ENCODE measurements around the gene CMTR1. TPM values are rescaled to one million over a fixed set of nuclear protein-coding genes. Genes with fewer than 3 reads are reported as not detected.

CMTR1 gene
- total and polyA plus RNA-seq, 10 of the 15 experiments (the other 5 are each of a cell fraction or from before 2014, with no cell fraction given) = 2.7 to 67.0 (median 46.2) TPM

DNA sequence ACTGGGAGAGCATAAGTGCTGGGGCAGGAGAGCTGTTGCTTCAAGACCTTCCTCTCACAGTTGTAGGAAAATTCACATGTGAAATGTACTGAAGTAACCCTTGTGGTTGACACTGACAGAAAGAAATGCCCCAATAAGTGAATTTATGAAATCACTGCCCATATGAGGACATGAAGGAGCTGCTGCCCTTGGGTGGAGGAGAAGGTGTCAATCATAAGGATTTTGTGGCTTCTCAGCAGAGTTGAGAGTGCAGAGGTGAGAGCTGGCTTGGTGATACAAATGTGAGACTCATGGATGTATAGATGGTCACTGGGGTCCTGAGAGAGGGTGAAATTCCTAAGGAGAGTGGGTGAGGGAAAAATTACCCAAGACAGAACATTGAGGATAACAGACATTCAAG lies 33.9 kb upstream of the CMTR1 start:
- ChIA-PET RAD21 (ENCODE audit: unreplicated experiment) (no interaction called here), CTCF (interaction anchor here (0.6 to 1.1 kb wide), 2 partner anchors 30 to 293 kb away, joined by 3 to 4 read pairs; no protein-coding TSS in a partner anchor), POLR2A (no interaction called here), SMC1A (ENCODE audit: uncharacterized antibody, unreplicated experiment) (interaction anchor here (0.6 to 1.0 kb wide), 2 partner anchors 54 to 74 kb away, joined by 3 read pairs; no protein-coding TSS in a partner anchor)
- Histone ChIP-seq H3K27me3 (replicated peaks in 1 of 2; ENCODE audit: control insufficient read depth in 2 of 2, insufficient read depth in 2 of 2, low read length in 1 of 2) (no peaks in the 10 kb centered on the region), H3K4me2 (ENCODE audit: control insufficient read depth, insufficient read depth) (no peak overlapping the region), H2AFZ (ENCODE audit: control insufficient read depth, low read depth, low read length) (no peak overlapping the region), H3K79me2 (ENCODE audit: control insufficient read depth, insufficient read depth, low read length) (no peaks in the 10 kb centered on the region), H3K27ac (ENCODE audit: control insufficient read depth, insufficient read depth) (no peak overlapping the region), H4K20me1 (ENCODE audit: control insufficient read depth, insufficient read depth) (no peaks in the 10 kb centered on the region), H3K36me3 (ENCODE audit: control insufficient read depth in 2 of 2, insufficient read depth in 2 of 2, low read length in 1 of 2) (peaks cover 0 to 3% of the 10 kb centered on the region in 2 experiments; a peak in 1 of 4 replicates), H3K4me3 (no peak overlapping the region), H3K9me3 (replicated peaks; ENCODE audit: control insufficient read depth, insufficient read depth, low read length) (no peaks in the 10 kb centered on the region), H3K4me1 (ENCODE audit: control insufficient read depth, insufficient read depth, low read length) (no peaks in the 10 kb centered on the region), H3K9ac (ENCODE audit: control insufficient read depth, insufficient read depth, low read length) (no peak overlapping the region)
- BruUV-seq (replicated peaks) = no TSS peak
- TF ChIP-seq CEBPB (IDR thresholded peaks at IDR 0.05; ENCODE audit: borderline replicate concordance in 1 of 2, low read depth in 2 of 2, low read length in 2 of 2) = no peak
- TF ChIP-seq, protein P1, sequence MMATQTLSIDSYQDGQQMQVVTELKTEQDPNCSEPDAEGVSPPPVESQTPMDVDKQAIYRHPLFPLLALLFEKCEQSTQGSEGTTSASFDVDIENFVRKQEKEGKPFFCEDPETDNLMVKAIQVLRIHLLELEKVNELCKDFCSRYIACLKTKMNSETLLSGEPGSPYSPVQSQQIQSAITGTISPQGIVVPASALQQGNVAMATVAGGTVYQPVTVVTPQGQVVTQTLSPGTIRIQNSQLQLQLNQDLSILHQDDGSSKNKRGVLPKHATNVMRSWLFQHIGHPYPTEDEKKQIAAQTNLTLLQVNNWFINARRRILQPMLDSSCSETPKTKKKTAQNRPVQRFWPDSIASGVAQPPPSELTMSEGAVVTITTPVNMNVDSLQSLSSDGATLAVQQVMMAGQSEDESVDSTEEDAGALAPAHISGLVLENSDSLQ (IDR thresholded peaks at IDR 0.05) = peak; percentile 75
- no peak for TF ChIP-seq CREB1 (IDR thresholded peaks at IDR 0.05; ENCODE audit: low read depth)
- intact Hi-C loops (cut with micrococcal nuclease; ENCODE audit: unreplicated experiment) (no loop called here), in situ Hi-C loops (cut with MboI) (no loop called here)
- ATAC-seq = no peak
- no peak for FAIRE-seq
- no peak for DNase-seq (ENCODE audit: low read depth, low spot score)

DNA sequence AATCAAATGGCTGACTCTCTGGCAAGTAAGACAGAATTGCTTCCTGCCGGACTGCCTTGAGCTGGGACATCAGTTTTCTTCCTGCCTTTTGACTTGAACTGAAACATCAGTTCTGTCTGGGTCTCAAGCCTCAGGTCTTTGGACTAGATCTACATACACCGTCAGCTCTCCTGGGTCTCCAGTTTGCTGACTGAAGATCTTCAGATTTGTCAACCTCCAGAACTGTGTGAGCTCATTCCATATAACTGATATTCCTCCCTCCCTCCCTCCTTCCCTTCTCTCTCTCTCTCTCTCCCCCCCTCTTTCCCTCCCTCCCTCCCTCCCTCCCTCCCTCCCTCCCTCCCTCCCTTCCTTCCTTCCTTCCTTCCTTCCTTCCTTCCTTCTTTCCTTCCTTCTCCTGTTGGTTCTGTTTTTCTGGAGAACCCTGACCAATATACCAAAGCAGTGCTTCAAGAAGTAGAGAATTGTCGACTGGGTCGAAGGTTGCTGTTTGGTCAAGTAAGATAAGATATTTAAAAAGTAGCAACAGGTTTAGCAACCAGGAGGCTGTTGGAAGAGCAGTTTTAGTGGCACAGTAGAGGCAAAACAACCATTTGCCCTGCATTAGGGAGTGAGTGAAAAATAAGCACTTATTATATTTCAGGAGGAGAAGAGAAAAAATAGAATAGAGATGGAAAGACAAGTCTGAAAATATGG lies 33.1 kb upstream of the CMTR1 start:
- Histone ChIP-seq H3K27me3 (replicated peaks in 1 of 2; ENCODE audit: control insufficient read depth in 2 of 2, insufficient read depth in 2 of 2, low read length in 1 of 2) (no peaks in the 10 kb centered on the region), H2AFZ (ENCODE audit: control insufficient read depth, low read depth, low read length) (no peak overlapping the region), H3K9me3 (replicated peaks; ENCODE audit: control insufficient read depth, insufficient read depth, low read length) (no peaks in the 10 kb centered on the region), H3K36me3 (ENCODE audit: control insufficient read depth in 2 of 2, insufficient read depth in 2 of 2, low read length in 1 of 2) (no peaks in the 10 kb centered on the region; a peak in 1 of 4 replicates), H3K9ac (ENCODE audit: control insufficient read depth, insufficient read depth, low read length) (no peak overlapping the region), H3K4me3 (no peak overlapping the region), H3K4me2 (ENCODE audit: control insufficient read depth, insufficient read depth) (no peak overlapping the region), H3K4me1 (ENCODE audit: control insufficient read depth, insufficient read depth, low read length) (no peaks in the 10 kb centered on the region), H4K20me1 (ENCODE audit: control insufficient read depth, insufficient read depth) (no peaks in the 10 kb centered on the region), H3K79me2 (ENCODE audit: control insufficient read depth, insufficient read depth, low read length) (no peaks in the 10 kb centered on the region), H3K27ac (ENCODE audit: control insufficient read depth, insufficient read depth) (no peak overlapping the region)
- POLR2A ChIA-PET = no interaction called here
- RAD21 ChIA-PET (ENCODE audit: unreplicated experiment) = no interaction called here
- 29% methylated on average over 4 of the region's 4 CpGs for WGBS (ENCODE audit: insufficient coverage, insufficient replicate concordance, low lambda C conversion rate, missing lambda C conversion rate)
- intact Hi-C loops (cut with micrococcal nuclease; ENCODE audit: unreplicated experiment) (no loop called here), in situ Hi-C loops (cut with MboI) (no loop called here)
- FAIRE-seq = no peak
- CTCF ChIA-PET = interaction anchor here (1.1 kb wide), 1 partner anchor 29 kb away, joined by 4 read pairs; no protein-coding TSS in a partner anchor
- SMC1A ChIA-PET (ENCODE audit: uncharacterized antibody, unreplicated experiment) = interaction anchor here (0.6 to 1.0 kb wide), 2 partner anchors 53 to 75 kb away, joined by 3 read pairs; no protein-coding TSS in a partner anchor
- DNase-seq (ENCODE audit: low read depth, low spot score) = no peak
- BruUV-seq (replicated peaks) = no TSS peak
- no peak for ATAC-seq
- TF ChIP-seq, protein P2, sequence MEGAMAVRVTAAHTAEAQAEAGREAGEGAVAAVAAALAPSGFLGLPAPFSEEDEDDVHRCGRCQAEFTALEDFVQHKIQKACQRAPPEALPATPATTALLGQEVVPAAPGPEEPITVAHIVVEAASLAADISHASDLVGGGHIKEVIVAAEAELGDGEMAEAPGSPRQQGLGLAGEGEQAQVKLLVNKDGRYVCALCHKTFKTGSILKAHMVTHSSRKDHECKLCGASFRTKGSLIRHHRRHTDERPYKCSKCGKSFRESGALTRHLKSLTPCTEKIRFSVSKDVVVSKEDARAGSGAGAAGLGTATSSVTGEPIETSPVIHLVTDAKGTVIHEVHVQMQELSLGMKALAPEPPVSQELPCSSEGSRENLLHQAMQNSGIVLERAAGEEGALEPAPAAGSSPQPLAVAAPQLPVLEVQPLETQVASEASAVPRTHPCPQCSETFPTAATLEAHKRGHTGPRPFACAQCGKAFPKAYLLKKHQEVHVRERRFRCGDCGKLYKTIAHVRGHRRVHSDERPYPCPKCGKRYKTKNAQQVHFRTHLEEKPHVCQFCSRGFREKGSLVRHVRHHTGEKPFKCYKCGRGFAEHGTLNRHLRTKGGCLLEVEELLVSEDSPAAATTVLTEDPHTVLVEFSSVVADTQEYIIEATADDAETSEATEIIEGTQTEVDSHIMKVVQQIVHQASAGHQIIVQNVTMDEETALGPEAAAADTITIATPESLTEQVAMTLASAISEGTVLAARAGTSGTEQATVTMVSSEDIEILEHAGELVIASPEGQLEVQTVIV (IDR thresholded peaks at IDR 0.05; ENCODE audit: borderline replicate concordance, partially characterized antibody) = no peak
- TF ChIP-seq HCFC1 (IDR thresholded peaks at IDR 0.05; ENCODE audit: low read length) (no peak), TARDBP (IDR thresholded peaks at IDR 0.05; ENCODE audit: borderline replicate concordance) (no peak), SMARCA5 (IDR thresholded peaks at IDR 0.05) (no peak), RFX5 (IDR thresholded peaks at IDR 0.05; ENCODE audit: low read depth, low read length) (no peak), CHD2 (IDR thresholded peaks at IDR 0.05; ENCODE audit: borderline replicate concordance, low read depth, low read length) (no peak), GABPA (IDR thresholded peaks at IDR 0.05; ENCODE audit: low read depth) (no peak)
- TF ChIP-seq, protein P3, sequence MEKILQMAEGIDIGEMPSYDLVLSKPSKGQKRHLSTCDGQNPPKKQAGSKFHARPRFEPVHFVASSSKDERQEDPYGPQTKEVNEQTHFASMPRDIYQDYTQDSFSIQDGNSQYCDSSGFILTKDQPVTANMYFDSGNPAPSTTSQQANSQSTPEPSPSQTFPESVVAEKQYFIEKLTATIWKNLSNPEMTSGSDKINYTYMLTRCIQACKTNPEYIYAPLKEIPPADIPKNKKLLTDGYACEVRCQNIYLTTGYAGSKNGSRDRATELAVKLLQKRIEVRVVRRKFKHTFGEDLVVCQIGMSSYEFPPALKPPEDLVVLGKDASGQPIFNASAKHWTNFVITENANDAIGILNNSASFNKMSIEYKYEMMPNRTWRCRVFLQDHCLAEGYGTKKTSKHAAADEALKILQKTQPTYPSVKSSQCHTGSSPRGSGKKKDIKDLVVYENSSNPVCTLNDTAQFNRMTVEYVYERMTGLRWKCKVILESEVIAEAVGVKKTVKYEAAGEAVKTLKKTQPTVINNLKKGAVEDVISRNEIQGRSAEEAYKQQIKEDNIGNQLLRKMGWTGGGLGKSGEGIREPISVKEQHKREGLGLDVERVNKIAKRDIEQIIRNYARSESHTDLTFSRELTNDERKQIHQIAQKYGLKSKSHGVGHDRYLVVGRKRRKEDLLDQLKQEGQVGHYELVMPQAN (conservative IDR thresholded peaks at IDR 0.05) = no peak

Measured in GM12878 (cell line).